Activated T-helper 1 cell treated with anti-CD3 and anti-CD28 coated beads, Interleukin-12 subunit alpha, Interleukin-12 subunit beta, Interleukin-2, Interleukin-4 antibody, amounts not matched to agents 30 ng/mL and 10 ng/mL and 1 ng/mL, durations not matched to agents 14 hours and 24 hours and 36 hours (primary cell): ENCODE results near the gene ENOX1. TPM values are rescaled to one million over a fixed set of nuclear protein-coding genes. Genes with fewer than 3 reads are reported as not detected.

Experiments
- DNase-seq: peaks from one replicate; pipeline ENCODE4 v3.0.0; 2021; ENCODE audit warnings: low spot score
- H3K27ac Mint-ChIP-seq: one replicate; pipeline ENCODE4 v1.8.0; 2021; ENCODE audit warnings: mild to moderate bottlenecking, mixed read lengths
- H3K27me3 Mint-ChIP-seq: one replicate; pipeline ENCODE4 v1.8.0; 2022; ENCODE audit warnings: mild to moderate bottlenecking, moderate library complexity, mixed read lengths; ENCODE audit not compliant: insufficient read depth
- H3K36me3 Mint-ChIP-seq: one replicate; pipeline ENCODE4 v1.8.0; 2021; ENCODE audit warnings: low read depth, mixed read lengths
- H3K4me1 Mint-ChIP-seq: one replicate; pipeline ENCODE4 v1.8.0; 2021; ENCODE audit warnings: low read depth, mixed read lengths
- H3K4me3 Mint-ChIP-seq: one replicate; pipeline ENCODE4 v1.8.0; 2021; ENCODE audit warnings: mild to moderate bottlenecking, moderate library complexity, mixed read lengths
- H3K9me3 Mint-ChIP-seq: one replicate; pipeline ENCODE4 v1.8.0; 2021; ENCODE audit warnings: mixed read lengths
- intact Hi-C: fragments of 100-400 bp; cut with micrococcal nuclease; formaldehyde crosslinking; loops from one replicate; pipeline ENCODE4 v1.15.1; 2024
- total RNA-seq: library from RNA; stranded (reverse); gene quantifications from 2 replicates; pipeline ENCODE4 v1.2.3, GENCODE V29; 2022

Gene ENOX1
- total RNA-seq, 1 donor from 2014 or later, result 0.08 TPM

DNA sequence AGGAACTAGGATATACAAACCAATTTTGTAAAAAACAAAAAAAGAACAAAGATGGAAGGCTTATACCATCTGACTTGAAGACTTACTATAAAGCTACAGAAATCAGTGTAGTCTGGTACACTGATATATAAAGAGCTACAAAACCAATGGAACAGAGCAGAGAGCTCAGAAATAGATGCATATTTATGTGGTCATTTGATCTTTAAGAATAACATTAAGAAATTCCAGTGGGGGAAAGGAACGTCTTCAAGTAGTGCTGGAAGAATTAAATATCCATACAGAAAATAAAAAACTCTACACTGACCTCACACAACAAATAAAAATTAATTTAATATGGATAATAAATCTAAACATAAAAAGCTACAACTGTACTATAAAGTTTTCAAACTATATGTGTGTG is 317.0 kb downstream of the ENOX1 start:
- H3K36me3 Mint-ChIP-seq, result no peaks in the 10 kb centered on the region
- no peak overlapping the region for H3K4me3 Mint-ChIP-seq
- intact Hi-C loops, result no loop called here
- H3K27me3 Mint-ChIP-seq, result peaks cover 8% of the 10 kb centered on the region
- no peaks in the 10 kb centered on the region for H3K9me3 Mint-ChIP-seq
- H3K27ac Mint-ChIP-seq, result no peak overlapping the region
- H3K4me1 Mint-ChIP-seq, result no peaks in the 10 kb centered on the region
- no peak for DNase-seq

DNA sequence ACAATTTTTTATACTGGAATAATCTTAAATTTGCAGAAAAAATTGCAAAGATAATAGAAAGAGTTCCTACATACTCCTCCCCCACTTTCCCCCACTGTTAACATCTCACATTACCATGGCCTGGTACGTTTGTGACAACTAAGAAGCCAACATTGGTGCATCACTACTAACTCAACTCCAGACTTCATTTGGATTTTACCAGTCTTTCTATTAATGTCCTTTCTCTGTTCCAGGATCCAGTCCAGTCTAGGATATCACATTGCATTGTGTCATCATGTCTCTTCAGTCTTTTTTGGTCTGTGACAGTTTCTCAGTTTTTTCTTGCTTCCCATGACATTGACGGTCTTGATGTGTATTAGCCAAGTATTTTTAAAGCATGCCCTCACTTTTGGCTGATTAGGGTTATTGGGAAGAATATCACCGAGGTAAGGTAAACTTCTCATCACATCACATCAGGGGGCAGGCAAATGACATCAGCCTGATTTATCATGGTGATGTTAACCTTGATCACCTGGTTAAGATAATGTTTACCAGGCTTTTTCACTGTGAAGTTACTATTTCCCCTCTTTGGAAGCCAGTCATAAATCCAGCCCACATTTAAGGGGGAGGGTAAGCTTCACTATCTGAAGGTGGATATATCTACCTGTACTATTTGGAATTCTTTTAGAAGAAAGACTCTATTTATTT is 322.1 kb downstream of the ENOX1 start:
- Mint-ChIP-seq H3K4me1 (no peaks in the 10 kb centered on the region), H3K27ac (no peak overlapping the region), H3K9me3 (no peaks in the 10 kb centered on the region), H3K36me3 (no peaks in the 10 kb centered on the region), H3K27me3 (peaks cover 3% of the 10 kb centered on the region), H3K4me3 (no peak overlapping the region)
- no peak for DNase-seq
- intact Hi-C loops, result no loop called here

DNA sequence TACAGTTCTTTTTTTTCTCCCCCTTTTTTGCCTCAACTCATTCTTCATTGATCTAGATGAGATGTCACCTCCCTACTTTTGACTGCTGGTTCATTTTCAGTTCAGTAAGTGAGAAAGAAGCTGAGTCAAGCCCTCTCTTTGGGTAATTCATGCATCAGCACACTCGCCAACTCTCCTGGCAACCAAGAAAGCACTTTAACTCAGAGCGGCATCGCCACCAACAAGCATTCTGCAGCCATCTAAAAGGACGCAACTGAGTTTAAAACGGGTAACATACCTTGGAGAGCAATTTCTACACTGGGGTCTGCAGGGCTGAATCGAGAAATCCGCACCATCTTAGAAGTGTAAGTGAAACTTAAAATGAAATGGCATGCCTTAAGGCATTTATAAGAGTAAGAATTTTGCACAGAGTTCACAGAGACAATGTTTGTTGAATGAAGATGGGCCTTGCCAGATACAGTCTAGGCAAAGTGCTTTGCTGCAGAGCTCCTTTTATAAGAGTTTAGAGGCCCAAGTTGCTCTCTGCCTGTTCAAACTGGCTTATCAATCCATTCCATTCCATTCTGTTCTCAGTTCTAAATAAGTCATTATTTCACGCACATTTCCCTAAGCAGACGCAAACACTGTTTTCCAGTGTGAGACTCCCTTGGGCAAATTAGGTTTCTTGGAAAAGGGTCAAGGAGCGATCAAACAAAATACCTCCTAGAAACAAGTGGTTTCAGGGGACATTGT is 338.0 kb downstream of the ENOX1 start:
- Mint-ChIP-seq H3K4me3 (no peak overlapping the region), H3K27me3 (no peaks in the 10 kb centered on the region), H3K27ac (no peak overlapping the region), H3K36me3 (no peaks in the 10 kb centered on the region), H3K4me1 (no peaks in the 10 kb centered on the region), H3K9me3 (no peaks in the 10 kb centered on the region)
- DNase-seq, result no peak
- intact Hi-C loops, result no loop called here

DNA sequence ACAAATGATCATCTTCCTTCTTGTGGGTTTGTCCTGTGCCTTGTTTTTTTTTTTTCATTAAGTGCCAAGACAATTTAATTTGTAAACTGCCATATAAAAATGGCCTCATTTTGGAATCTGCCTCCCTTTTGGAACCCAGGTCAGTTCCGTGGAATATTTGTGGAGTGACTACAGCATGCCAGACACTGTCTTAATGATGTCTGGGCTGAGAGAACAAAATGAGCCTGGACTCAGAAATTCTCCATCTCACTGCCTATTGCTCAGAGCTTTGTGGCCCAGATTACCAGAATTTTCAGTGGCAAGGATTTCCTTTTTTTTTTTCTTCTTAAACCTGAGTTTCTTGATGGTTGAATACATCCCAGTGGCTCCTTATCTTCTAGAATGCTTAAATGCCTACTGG is 340.6 kb downstream of the ENOX1 start:
- H3K36me3 Mint-ChIP-seq, result no peaks in the 10 kb centered on the region

DNA sequence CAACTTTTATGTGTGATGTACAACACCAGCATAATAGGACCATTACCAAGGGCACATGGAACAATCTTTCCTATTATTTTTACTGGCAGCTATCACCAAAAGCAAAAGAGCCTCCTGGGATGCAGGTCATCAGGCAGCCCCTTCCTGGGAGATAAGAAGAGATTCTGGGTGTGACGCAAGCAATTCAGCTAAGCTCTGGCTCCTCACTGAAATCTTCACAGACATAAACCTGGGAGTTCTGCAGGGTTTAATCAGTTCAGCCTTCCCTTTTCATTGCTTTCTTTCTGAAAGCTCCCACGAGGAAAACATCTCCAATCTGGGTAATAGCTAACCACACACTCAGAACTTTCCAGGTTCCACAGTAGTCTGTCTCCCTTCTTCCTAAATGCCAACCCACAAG is 341.1 kb downstream of the ENOX1 start:
- no peaks in the 10 kb centered on the region for H3K27me3 Mint-ChIP-seq
- no peak overlapping the region for H3K27ac Mint-ChIP-seq
- H3K4me1 Mint-ChIP-seq, result no peaks in the 10 kb centered on the region
- no peaks in the 10 kb centered on the region for H3K9me3 Mint-ChIP-seq
- no peak for DNase-seq
- H3K36me3 Mint-ChIP-seq, result no peaks in the 10 kb centered on the region
- intact Hi-C loops, result no loop called here
- H3K4me3 Mint-ChIP-seq, result no peak overlapping the region

More for the DNA sequence above, 340.6 kb downstream of the ENOX1 start:
- Mint-ChIP-seq H3K27me3 (no peaks in the 10 kb centered on the region), H3K9me3 (no peaks in the 10 kb centered on the region), H3K27ac (no peak overlapping the region), H3K4me3 (no peak overlapping the region), H3K4me1 (no peaks in the 10 kb centered on the region)
- intact Hi-C loops, result no loop called here
- DNase-seq, result no peak

DNA sequence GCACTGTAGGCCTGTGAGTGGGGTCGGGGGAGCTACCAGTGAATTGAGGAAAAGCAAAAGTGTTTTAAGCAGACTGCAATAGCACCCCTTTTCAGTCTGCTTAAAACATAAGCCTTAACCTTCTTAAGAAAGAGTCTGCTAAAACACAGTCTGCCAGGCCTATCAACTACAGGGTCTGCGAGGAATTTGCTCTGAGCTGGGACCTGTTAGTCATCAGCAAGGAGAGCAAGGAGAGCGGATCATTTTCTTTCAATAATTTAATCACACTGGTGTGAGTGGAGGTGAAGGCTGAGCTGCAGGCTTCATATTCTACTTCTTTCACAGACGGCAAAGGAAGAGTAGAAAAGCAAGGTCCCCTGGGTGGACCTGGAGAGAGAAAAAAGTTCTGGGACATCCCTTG is 342.7 kb downstream of the ENOX1 start:
- intact Hi-C loops, result no loop called here
- no peak overlapping the region for H3K4me3 Mint-ChIP-seq
- no peaks in the 10 kb centered on the region for H3K27me3 Mint-ChIP-seq
- H3K4me1 Mint-ChIP-seq, result no peaks in the 10 kb centered on the region
- H3K27ac Mint-ChIP-seq, result no peak overlapping the region
- H3K9me3 Mint-ChIP-seq, result no peaks in the 10 kb centered on the region
- no peak for DNase-seq
- no peaks in the 10 kb centered on the region for H3K36me3 Mint-ChIP-seq

DNA sequence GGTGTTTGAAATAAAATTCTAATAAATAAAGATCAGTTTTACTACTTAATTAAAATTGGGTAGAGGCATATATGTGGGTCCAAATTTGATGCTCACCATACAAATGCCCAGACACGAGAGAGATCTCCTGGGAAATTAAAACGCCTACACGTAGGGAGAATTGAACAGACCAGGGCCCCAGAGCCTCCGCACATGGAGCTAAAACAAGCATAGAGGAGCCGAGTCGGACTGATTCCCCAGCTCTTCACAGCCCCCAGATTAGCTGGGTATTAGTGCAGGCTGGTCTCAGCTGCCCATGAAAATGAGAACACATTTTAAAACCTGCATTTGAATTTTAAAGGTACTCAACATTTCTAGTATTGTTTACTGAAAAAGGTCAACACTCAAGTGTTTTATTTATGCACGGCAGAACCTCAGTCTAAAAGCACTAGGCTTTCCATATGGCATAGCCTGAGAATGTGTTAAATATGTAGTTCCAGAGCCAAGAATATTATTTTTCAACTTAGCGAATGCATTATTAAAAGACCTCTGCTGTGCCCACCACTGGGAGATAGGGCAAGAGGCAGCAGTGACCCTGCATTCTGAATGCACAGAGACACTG is 344.8 kb downstream of the ENOX1 start:
- no peaks in the 10 kb centered on the region for H3K36me3 Mint-ChIP-seq
- DNase-seq, result no peak
- no peaks in the 10 kb centered on the region for H3K4me1 Mint-ChIP-seq
- peaks cover 3% of the 10 kb centered on the region for H3K27me3 Mint-ChIP-seq
- intact Hi-C loops, result no loop called here
- no peak overlapping the region for H3K4me3 Mint-ChIP-seq
- H3K9me3 Mint-ChIP-seq, result no peaks in the 10 kb centered on the region
- H3K27ac Mint-ChIP-seq, result no peak overlapping the region

DNA sequence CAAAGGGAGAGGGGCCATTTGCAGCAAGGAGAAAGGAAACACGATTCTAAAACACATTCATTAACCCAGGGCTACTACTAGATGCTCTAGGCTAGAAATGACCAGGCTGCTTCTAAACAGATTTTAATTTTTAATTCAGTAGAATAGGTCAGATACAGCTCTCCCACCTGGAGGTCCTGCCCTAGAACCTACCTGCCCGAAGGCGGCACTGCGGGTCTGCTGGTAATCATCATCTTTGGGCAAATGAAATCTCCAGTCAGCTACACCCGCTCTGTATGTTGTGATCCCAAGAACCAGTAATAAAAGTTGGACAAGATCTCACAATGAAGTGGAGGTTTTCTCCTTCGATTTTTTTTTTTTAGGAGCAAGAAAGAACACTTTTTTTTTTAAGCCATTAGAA is 345.3 kb downstream of the ENOX1 start:
- intact Hi-C loops, result no loop called here
- H3K4me3 Mint-ChIP-seq, result no peak overlapping the region
- H3K27me3 Mint-ChIP-seq, result peaks cover 3% of the 10 kb centered on the region
- no peaks in the 10 kb centered on the region for H3K4me1 Mint-ChIP-seq
- no peaks in the 10 kb centered on the region for H3K36me3 Mint-ChIP-seq
- no peak overlapping the region for H3K27ac Mint-ChIP-seq
- no peaks in the 10 kb centered on the region for H3K9me3 Mint-ChIP-seq
- DNase-seq, result no peak

DNA sequence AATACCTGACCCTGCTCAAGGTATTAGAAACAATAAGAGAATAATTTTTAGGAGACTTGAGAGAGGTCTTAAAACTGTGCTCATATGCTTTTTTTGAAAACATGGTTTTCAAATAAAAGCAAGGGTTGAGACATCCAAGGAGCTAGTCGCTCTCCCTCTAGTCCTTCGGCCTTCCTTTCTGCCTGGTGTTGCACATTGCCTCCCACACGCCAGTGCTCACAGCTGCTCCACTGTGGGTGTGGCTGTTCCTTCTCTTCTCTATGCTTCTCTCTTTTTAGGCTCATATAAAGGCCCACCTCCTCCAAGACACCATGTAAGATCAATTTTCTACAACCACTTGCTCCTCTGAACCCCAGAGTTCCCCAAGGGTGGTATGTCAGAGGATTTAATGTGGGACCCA is 352.6 kb downstream of the ENOX1 start:
- Mint-ChIP-seq H3K27me3 (peaks cover 7% of the 10 kb centered on the region), H3K4me3 (no peak overlapping the region), H3K4me1 (no peaks in the 10 kb centered on the region), H3K9me3 (no peaks in the 10 kb centered on the region), H3K36me3 (no peaks in the 10 kb centered on the region), H3K27ac (no peak overlapping the region)
- no peak for DNase-seq
- intact Hi-C loops, result no loop called here

DNA sequence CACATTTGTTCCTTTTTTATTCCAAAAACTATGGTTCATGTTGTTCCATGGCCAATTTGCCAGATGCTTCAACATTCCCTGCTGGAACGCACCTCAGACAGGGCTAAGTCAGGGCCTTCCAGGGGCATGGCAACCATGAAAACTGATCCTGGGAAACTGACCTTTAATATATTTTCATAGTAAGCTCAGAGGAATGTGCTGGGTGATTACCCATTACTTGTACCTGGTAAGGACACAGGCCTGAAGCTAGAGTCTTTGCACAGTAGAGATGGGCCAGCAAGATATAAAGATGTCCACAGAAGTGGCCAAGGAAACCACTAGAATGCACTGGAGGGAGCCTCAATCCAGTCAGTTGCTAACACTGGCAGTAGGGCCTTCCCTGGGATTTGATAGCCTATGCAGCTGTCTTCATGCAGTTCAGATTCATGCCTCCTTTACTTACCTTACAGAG is 353.1 kb downstream of the ENOX1 start:
- Mint-ChIP-seq H3K4me3 (no peak overlapping the region), H3K36me3 (no peaks in the 10 kb centered on the region), H3K9me3 (no peaks in the 10 kb centered on the region), H3K4me1 (no peaks in the 10 kb centered on the region), H3K27me3 (peaks cover 7% of the 10 kb centered on the region), H3K27ac (no peak overlapping the region)
- no peak for DNase-seq
- intact Hi-C loops, result no loop called here

DNA sequence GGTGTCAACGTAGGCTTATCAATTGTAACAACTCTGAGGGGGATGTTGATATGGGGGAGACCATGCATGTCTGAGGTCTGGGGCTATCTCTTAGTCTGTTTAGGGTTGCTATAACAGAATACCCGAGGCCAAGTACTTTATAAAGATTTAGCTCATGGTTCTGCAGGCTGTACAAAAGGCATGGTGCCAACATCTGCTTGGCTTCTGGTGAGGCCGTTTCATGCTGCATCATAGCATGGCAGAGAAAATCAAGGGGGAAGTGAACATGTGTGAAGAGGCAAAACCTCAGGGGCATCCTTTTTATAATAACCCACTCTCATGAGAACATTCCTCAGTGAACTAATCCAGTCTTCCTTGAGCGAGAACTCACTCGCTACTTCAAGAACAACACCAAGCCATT is 353.8 kb downstream of the ENOX1 start:
- Mint-ChIP-seq H3K36me3 (no peaks in the 10 kb centered on the region), H3K4me1 (no peaks in the 10 kb centered on the region), H3K9me3 (no peaks in the 10 kb centered on the region), H3K27ac (no peak overlapping the region), H3K4me3 (no peak overlapping the region), H3K27me3 (peaks cover 6% of the 10 kb centered on the region)
- intact Hi-C loops, result no loop called here
- DNase-seq, result no peak

DNA sequence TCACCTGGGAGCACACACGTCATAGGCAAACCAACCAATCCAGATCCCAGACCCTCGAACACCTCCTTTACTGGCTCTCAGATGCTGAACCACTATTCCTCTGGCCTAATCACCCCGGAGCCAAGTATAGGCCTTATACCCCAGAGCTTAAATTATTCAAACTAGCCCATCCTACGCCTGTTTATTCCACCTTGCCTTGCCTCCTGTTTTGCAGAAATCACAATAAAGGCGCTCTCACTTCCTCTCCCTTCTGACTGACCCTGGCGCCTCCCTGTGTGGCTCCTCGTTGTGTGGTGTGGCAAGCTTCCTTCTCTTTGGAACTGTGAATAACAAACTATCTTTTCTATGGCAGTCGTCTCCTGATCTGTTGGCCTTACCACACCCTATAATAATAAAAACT is 354.9 kb downstream of the ENOX1 start:
- intact Hi-C loops, result no loop called here
- Mint-ChIP-seq H3K9me3 (no peaks in the 10 kb centered on the region), H3K27me3 (peaks cover 4% of the 10 kb centered on the region), H3K27ac (no peak overlapping the region), H3K4me1 (no peaks in the 10 kb centered on the region), H3K4me3 (no peak overlapping the region), H3K36me3 (no peaks in the 10 kb centered on the region)
- DNase-seq, result no peak

DNA sequence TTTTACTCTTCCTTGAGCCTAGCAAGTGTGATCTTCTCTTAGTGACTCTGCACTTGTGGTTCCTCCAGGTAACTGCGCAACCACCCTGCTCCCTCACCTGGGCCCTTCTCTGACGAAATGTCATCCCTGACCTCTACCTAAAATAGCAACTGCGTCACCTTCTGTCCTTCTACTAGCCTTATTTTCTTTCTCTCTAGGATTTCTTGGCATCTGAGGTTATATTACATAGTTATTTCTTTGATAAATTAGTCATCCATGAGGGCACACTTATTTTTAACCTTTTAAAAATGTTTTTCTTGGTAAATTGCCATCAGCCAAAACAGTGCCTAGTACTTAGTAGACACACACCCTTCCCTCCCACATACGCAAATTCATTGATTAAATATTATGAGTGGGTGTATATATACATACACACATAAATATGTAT is 355.5 kb downstream of the ENOX1 start:
- no peaks in the 10 kb centered on the region for H3K4me1 Mint-ChIP-seq
- H3K36me3 Mint-ChIP-seq, result no peaks in the 10 kb centered on the region
- no peak for DNase-seq
- no peaks in the 10 kb centered on the region for H3K9me3 Mint-ChIP-seq
- H3K27ac Mint-ChIP-seq, result no peak overlapping the region
- peaks cover 4% of the 10 kb centered on the region for H3K27me3 Mint-ChIP-seq
- intact Hi-C loops, result no loop called here
- H3K4me3 Mint-ChIP-seq, result no peak overlapping the region
